ENCODE results near the gene TMEFF1.

The TMEFF1 gene

DNA sequence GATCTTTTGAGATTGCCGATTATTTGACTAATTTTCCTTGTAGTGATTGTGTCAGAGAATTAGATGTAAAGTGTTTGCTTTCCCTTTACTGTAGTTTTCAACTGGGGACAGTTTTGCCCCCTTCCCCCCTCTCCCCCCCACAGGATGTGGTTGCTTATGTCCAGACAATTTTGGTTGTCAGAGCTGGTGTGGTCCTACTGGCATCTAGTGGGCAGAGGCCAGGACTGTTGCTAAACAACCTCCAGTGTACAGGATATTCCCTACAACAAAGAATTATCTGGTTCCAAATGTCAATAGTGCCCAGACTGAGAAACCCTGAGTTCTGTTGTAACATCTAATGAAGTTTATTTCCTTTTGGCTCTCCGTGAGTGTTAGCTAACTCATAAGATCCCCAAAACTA lies 20.0 kb downstream of the TMEFF1 start:
- TF ChIP-seq, protein P1, sequence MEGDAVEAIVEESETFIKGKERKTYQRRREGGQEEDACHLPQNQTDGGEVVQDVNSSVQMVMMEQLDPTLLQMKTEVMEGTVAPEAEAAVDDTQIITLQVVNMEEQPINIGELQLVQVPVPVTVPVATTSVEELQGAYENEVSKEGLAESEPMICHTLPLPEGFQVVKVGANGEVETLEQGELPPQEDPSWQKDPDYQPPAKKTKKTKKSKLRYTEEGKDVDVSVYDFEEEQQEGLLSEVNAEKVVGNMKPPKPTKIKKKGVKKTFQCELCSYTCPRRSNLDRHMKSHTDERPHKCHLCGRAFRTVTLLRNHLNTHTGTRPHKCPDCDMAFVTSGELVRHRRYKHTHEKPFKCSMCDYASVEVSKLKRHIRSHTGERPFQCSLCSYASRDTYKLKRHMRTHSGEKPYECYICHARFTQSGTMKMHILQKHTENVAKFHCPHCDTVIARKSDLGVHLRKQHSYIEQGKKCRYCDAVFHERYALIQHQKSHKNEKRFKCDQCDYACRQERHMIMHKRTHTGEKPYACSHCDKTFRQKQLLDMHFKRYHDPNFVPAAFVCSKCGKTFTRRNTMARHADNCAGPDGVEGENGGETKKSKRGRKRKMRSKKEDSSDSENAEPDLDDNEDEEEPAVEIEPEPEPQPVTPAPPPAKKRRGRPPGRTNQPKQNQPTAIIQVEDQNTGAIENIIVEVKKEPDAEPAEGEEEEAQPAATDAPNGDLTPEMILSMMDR (IDR thresholded peaks at IDR 0.05; ENCODE audit: low read length): peak; percentile 35; the same call in 1 of the 2 replicates
- no peak for TF ChIP-seq EZH2 (IDR thresholded peaks at IDR 0.05; ENCODE audit: borderline replicate concordance, low read length)
- Histone ChIP-seq H3K9ac (ENCODE audit: low read length) (no peak overlapping the region), H3K4me1 (ENCODE audit: insufficient read depth, low read length, severe bottlenecking) (peaks cover 60% of the 10 kb centered on the region), H3K27ac (ENCODE audit: low read depth, low read length, poor library complexity, severe bottlenecking) (peak overlapping the region; percentile 63), H3K9me2 (ENCODE audit: low read depth, low read length) (no peaks in the 10 kb centered on the region), H2AFZ (ENCODE audit: low read length) (no peak overlapping the region), H3K36me3 (ENCODE audit: insufficient read depth, low read length) (no peaks in the 10 kb centered on the region), H3K27me3 (ENCODE audit: insufficient read depth, low read length) (no peaks in the 10 kb centered on the region), H3F3A (ENCODE audit: insufficient read depth, low read length) (no peaks in the 10 kb centered on the region; the same call in 1 of the 2 replicates), H3K9me3 (ENCODE audit: low read length) (no peaks in the 10 kb centered on the region), H4K20me1 (ENCODE audit: insufficient read depth, low read length) (no peaks in the 10 kb centered on the region), H3K4me2 (ENCODE audit: low read length) (peak overlapping the region; percentile 34; the same call in 1 of the 2 replicates), H3K4me3 (ENCODE audit: low read depth, low read length, poor library complexity, severe bottlenecking) (no peak overlapping the region), H3K79me2 (ENCODE audit: insufficient read depth, low read length) (0 out of 2 replicates have a peak, but pooled peaks cover 6% of the 10 kb centered on the region)

DNA sequence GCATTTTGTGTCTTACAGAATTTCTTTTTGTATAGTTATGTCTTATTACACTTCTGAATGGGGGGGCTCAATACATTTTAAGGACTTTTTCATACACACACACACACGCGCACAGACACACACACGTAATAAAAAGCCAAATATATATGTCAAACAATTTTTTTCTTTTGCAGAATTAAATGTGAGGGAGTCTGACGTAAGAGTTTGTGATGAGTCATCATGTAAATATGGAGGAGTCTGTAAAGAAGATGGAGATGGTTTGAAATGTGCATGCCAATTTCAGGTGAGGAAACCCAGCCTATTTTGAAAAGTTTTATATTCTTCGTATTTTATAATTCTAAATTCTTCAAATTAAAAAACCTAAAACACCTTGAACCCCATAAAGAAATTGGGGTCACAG lies 25.6 kb downstream of the TMEFF1 start:
- Histone ChIP-seq H3F3A (ENCODE audit: insufficient read depth, low read length) (0 out of 2 replicates have a peak, but pooled peaks cover 10% of the 10 kb centered on the region), H3K9me3 (ENCODE audit: low read length) (no peaks in the 10 kb centered on the region), H3K36me3 (ENCODE audit: insufficient read depth, low read length) (peaks cover 10% of the 10 kb centered on the region), H3K79me2 (ENCODE audit: insufficient read depth, low read length) (no peaks in the 10 kb centered on the region), H2AFZ (ENCODE audit: low read length) (no peak overlapping the region), H3K4me2 (ENCODE audit: low read length) (peak overlapping the region; percentile 64), H3K27me3 (ENCODE audit: insufficient read depth, low read length) (no peaks in the 10 kb centered on the region), H3K4me3 (ENCODE audit: low read depth, low read length, poor library complexity, severe bottlenecking) (no peak overlapping the region), H3K27ac (ENCODE audit: low read depth, low read length, poor library complexity, severe bottlenecking) (peak overlapping the region; percentile 87), H3K9me2 (ENCODE audit: low read depth, low read length) (no peaks in the 10 kb centered on the region), H3K4me1 (ENCODE audit: insufficient read depth, low read length, severe bottlenecking) (peaks cover 55% of the 10 kb centered on the region), H4K20me1 (ENCODE audit: insufficient read depth, low read length) (no peaks in the 10 kb centered on the region), H3K9ac (ENCODE audit: low read length) (peak overlapping the region; percentile 23)
- TF ChIP-seq, protein P1 (IDR thresholded peaks at IDR 0.05; ENCODE audit: low read length): no peak
- no peak for TF ChIP-seq EZH2 (IDR thresholded peaks at IDR 0.05; ENCODE audit: borderline replicate concordance, low read length)

DNA sequence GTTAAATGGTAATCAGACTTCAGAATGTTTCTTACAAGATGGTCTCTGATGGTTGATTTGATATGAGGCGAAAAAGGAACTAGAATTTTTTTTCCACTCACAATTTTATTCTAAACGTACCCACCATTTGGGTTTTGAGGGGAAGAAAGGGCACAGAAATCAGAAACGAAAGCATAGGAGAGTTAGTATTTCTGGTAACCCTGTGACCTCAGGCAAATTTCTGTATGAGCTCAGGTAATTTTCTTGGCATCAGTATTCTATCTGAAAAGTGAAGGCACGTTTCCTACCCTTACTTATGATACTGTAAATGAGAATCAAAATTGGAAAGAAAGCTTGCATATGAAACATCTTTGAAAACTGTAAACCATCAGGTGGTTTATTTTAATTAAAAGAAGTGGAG lies 26.5 kb downstream of the TMEFF1 start:
- peak overlapping the region; percentile 38 for H3K4me3 ChIP-seq (ENCODE audit: low read depth, low read length, poor library complexity, severe bottlenecking)
- peaks cover 49% of the 10 kb centered on the region for H3K4me1 ChIP-seq (ENCODE audit: insufficient read depth, low read length, severe bottlenecking)
- H4K20me1 ChIP-seq (ENCODE audit: insufficient read depth, low read length): no peaks in the 10 kb centered on the region
- peak overlapping the region; percentile 87 for H3K27ac ChIP-seq (ENCODE audit: low read depth, low read length, poor library complexity, severe bottlenecking)
- peak overlapping the region; percentile 50; the same call in 1 of the 2 replicates for H2AFZ ChIP-seq (ENCODE audit: low read length)
- no peaks in the 10 kb centered on the region for H3K79me2 ChIP-seq (ENCODE audit: insufficient read depth, low read length)
- no peaks in the 10 kb centered on the region for H3K27me3 ChIP-seq (ENCODE audit: insufficient read depth, low read length)
- H3K9me2 ChIP-seq (ENCODE audit: low read depth, low read length): no peaks in the 10 kb centered on the region
- no peaks in the 10 kb centered on the region for H3K9me3 ChIP-seq (ENCODE audit: low read length)
- 0 out of 2 replicates have a peak, but pooled peaks cover 10% of the 10 kb centered on the region for H3F3A ChIP-seq (ENCODE audit: insufficient read depth, low read length)
- no peak for TF ChIP-seq EZH2 (IDR thresholded peaks at IDR 0.05; ENCODE audit: borderline replicate concordance, low read length)
- TF ChIP-seq, protein P1 (IDR thresholded peaks at IDR 0.05; ENCODE audit: low read length): no peak
- H3K9ac ChIP-seq (ENCODE audit: low read length): peak overlapping the region; percentile 46
- peaks cover 10% of the 10 kb centered on the region for H3K36me3 ChIP-seq (ENCODE audit: insufficient read depth, low read length)
- peak overlapping the region; percentile 64 for H3K4me2 ChIP-seq (ENCODE audit: low read length)

All from OCI-LY1 (cell line).